Nephron progenitor cell (in vitro differentiated cells): ENCODE results near the gene TM9SF4.

Source experiments
- DNase-seq: peaks from one replicate; pipeline ENCODE4 v3.0.0; 2021
- H3K27ac Mint-ChIP-seq: 2 replicates; pipeline ENCODE4 v1.8.0; 2021; ENCODE audit warnings: mild to moderate bottlenecking, moderate library complexity, mixed read lengths
- H3K27me3 Mint-ChIP-seq: 2 replicates; pipeline ENCODE4 v1.8.0; 2021; ENCODE audit warnings: mild to moderate bottlenecking, low read depth, mixed read lengths; ENCODE audit not compliant: poor library complexity
- H3K36me3 Mint-ChIP-seq: 2 replicates; pipeline ENCODE4 v1.8.0; 2021; ENCODE audit warnings: low read depth, mixed read lengths
- H3K4me1 Mint-ChIP-seq: 2 replicates; pipeline ENCODE4 v1.8.0; 2021; ENCODE audit warnings: mixed read lengths
- H3K4me3 Mint-ChIP-seq: 2 replicates; pipeline ENCODE4 v1.8.0; 2021; ENCODE audit warnings: mild to moderate bottlenecking, moderate library complexity, mixed read lengths
- H3K9me3 Mint-ChIP-seq: 2 replicates; pipeline ENCODE4 v1.8.0; 2021; ENCODE audit warnings: mild to moderate bottlenecking, moderate library complexity, mixed read lengths
- TF ChIP-seq, protein P1 (sequence below): fragments of 200-600 bp; sonication (generic); IDR thresholded peaks from 2 replicates; pipeline ENCODE4 v1.5.0; 2021; ENCODE audit warnings: antibody characterized with exemption

The TM9SF4 gene

DNA sequence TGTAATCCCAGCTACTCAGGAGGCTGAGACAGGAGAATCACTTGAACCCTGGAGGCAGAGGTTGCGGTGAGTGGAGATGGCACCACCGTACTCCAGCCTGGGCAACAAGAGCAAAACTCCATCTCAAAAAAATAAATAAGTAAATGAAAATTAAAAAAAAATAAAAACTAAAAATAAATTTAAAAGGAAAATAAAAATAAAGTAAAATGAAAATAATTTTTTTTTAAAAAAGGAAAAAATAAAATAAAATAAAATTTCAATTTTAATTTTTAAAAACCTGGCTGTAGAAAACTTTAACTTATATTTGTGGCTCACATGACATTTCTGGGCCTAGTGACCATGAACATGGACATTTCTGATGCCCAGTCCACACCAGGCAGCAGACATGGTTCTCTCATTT is 41.3 kb upstream of the TM9SF4 start:
- peaks cover 3% of the 10 kb centered on the region for H3K27me3 Mint-ChIP-seq
- H3K9me3 Mint-ChIP-seq = no peaks in the 10 kb centered on the region
- DNase-seq = no peak
- TF ChIP-seq, protein P1, sequence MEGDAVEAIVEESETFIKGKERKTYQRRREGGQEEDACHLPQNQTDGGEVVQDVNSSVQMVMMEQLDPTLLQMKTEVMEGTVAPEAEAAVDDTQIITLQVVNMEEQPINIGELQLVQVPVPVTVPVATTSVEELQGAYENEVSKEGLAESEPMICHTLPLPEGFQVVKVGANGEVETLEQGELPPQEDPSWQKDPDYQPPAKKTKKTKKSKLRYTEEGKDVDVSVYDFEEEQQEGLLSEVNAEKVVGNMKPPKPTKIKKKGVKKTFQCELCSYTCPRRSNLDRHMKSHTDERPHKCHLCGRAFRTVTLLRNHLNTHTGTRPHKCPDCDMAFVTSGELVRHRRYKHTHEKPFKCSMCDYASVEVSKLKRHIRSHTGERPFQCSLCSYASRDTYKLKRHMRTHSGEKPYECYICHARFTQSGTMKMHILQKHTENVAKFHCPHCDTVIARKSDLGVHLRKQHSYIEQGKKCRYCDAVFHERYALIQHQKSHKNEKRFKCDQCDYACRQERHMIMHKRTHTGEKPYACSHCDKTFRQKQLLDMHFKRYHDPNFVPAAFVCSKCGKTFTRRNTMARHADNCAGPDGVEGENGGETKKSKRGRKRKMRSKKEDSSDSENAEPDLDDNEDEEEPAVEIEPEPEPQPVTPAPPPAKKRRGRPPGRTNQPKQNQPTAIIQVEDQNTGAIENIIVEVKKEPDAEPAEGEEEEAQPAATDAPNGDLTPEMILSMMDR = no peak
- H3K27ac Mint-ChIP-seq = no peak overlapping the region
- peaks cover 47% of the 10 kb centered on the region for H3K4me1 Mint-ChIP-seq
- no peaks in the 10 kb centered on the region for H3K36me3 Mint-ChIP-seq
- H3K4me3 Mint-ChIP-seq = no peak overlapping the region

DNA sequence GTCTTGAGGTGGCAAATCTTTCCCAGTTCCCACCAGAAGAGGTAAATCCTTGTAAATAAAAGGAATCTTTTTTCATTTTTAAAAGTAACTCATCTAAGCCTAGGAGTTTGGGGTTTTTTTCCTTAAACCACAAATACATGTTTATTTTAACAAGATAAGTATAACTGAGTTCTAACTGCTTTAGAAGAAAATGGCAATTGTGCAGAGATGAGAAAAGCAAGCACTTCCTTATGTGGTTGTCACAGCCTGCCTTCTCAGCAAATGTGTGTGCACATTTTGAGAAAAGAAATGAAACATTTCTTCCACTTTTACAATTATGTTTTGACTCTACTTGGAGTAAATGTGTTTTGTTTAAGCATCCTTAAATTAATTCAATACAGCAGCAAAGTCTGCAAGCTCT is 39.8 kb upstream of the TM9SF4 start:
- Mint-ChIP-seq H3K4me3 (no peak overlapping the region), H3K9me3 (no peaks in the 10 kb centered on the region), H3K27ac (no peak overlapping the region), H3K4me1 (peaks cover 42% of the 10 kb centered on the region), H3K27me3 (peaks cover 3% of the 10 kb centered on the region), H3K36me3 (no peaks in the 10 kb centered on the region)
- DNase-seq = no peak
- TF ChIP-seq, protein P1 = no peak

DNA sequence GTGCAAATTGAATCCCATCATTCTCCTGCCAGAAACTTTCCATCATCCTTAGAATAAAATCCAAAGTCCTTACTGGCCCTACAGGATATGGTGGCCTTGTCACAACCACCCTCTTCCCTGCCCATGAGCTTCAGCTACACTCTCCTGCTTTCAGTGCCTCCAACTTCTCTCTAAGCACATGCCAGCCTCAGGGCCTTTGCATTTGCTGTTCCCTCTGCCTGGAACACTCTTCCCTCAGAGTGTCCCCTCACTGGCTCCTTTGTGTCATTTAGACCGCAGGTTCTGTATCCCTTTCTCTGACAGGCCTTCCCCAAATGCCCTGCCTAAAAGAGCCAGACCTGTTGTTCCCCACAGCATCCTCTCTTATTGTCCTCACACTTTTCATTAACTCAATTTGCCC is 39.2 kb upstream of the TM9SF4 start:
- no peak for DNase-seq
- TF ChIP-seq, protein P1 = no peak
- H3K4me3 Mint-ChIP-seq = no peak overlapping the region
- H3K9me3 Mint-ChIP-seq = no peaks in the 10 kb centered on the region
- H3K27me3 Mint-ChIP-seq = peaks cover 3% of the 10 kb centered on the region
- H3K4me1 Mint-ChIP-seq = peaks cover 42% of the 10 kb centered on the region
- H3K36me3 Mint-ChIP-seq = no peaks in the 10 kb centered on the region
- H3K27ac Mint-ChIP-seq = no peak overlapping the region

DNA sequence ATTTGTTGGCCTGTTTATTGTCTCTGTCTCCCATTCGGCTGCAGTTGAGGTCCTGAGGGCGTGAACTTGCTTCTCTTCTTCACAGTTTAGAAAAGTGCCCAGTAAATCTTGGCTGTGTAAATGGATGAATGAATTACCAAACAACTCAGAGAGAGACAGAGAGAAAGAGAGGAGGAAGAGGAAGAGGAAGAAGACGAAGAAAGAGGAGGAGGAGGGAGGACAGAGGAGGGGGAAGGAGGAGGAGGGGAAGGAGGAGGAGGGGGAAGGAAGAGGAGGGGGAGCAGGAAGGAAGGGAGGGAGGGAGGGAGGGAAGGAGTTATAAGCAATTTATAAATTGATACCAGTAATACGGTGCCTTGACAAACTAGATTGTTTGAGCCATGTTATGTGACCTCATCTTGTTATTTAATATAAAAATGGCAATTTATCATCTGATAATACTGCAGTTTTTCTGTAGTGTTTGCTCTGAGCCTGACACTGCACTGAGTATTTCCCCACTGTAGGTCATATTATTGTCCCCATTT is 38.8 kb upstream of the TM9SF4 start:
- peaks cover 42% of the 10 kb centered on the region for H3K4me1 Mint-ChIP-seq
- peaks cover 7% of the 10 kb centered on the region for H3K27me3 Mint-ChIP-seq
- H3K4me3 Mint-ChIP-seq = no peak overlapping the region
- TF ChIP-seq, protein P1 = no peak
- no peaks in the 10 kb centered on the region for H3K9me3 Mint-ChIP-seq
- H3K27ac Mint-ChIP-seq = no peak overlapping the region
- no peaks in the 10 kb centered on the region for H3K36me3 Mint-ChIP-seq
- no peak for DNase-seq

DNA sequence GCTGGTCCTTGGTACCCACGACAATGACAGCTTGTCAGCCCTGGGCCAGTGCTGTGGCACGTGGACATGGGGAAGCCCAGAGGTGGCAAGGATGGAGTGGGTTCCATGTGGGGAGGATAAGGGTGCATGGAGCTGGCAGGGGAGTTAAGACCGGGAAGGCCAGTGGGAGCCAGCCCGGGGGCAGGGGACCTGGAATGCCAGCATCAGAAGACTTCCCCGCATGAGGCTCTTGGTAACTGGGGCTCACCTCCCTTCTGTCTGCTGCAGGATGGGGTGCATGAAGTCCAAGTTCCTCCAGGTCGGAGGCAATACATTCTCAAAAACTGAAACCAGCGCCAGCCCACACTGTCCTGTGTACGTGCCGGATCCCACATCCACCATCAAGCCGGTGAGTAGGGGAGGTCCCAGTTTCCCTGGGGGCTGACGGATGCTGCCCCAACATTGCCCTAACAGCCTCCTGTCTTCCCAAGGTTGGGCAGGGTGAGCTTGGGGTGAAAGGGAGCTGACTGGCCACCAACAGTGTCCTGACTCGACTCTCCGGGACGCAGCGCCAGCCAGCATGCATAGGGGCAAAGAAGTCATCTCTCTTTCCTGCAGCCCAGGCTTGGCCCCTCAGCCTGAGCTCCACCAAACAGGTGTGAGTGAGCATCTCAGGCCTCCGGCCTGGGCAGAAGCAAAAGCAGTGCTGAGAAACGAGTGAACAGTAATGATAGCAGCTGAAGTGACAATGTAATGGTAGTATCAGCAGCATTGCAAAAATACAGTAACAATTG is 37.9 kb upstream of the TM9SF4 start:
- H3K27me3 Mint-ChIP-seq = peaks cover 7% of the 10 kb centered on the region
- peaks cover 41% of the 10 kb centered on the region for H3K4me1 Mint-ChIP-seq
- TF ChIP-seq, protein P1 = no peak
- H3K27ac Mint-ChIP-seq = no peak overlapping the region
- H3K36me3 Mint-ChIP-seq = no peaks in the 10 kb centered on the region
- DNase-seq = no peak
- no peak overlapping the region for H3K4me3 Mint-ChIP-seq
- H3K9me3 Mint-ChIP-seq = no peaks in the 10 kb centered on the region
